Muscle of leg (tissue), 16 donors: ENCODE data around the gene RAB6B. TPM values are rescaled to one million over a fixed set of nuclear protein-coding genes. Genes with fewer than 3 reads are reported as not detected.
A peak's percentile ranks its signal among the peaks of the same experiment; 100 is the strongest.

Experiments
- DNase-seq: peaks from one replicate; pipeline ENCODE4 v3.0.0; 2013
- H3K27ac ChIP-seq: one replicate; pipeline ENCODE4 v1.5.1; 2013; ENCODE audit warnings: mild to moderate bottlenecking, low read length, control low read depth
- H3K27me3 ChIP-seq: one replicate; pipeline ENCODE4 v1.6.1; 2013; ENCODE audit warnings: low read length; ENCODE audit not compliant: control insufficient read depth, insufficient read depth
- H3K36me3 ChIP-seq: one replicate; pipeline ENCODE4 v1.6.1; 2013; ENCODE audit warnings: low read length; ENCODE audit not compliant: control insufficient read depth, insufficient read depth
- H3K4me1 ChIP-seq: one replicate; pipeline ENCODE4 v1.6.1; 2013; ENCODE audit warnings: low read length; ENCODE audit not compliant: control insufficient read depth, insufficient read depth
- H3K4me3 ChIP-seq: one replicate; pipeline ENCODE4 v1.5.1; 2013; ENCODE audit warnings: low read length, control low read depth
- H3K9me3 ChIP-seq: replicated peaks from 2 replicates; pipeline ENCODE4 v1.6.1; 2013; ENCODE audit warnings: low read depth, low read length; ENCODE audit not compliant: control insufficient read depth
- WGBS: methylation state at CpG from one replicate; pipeline ENCODE4 v1.1.5; 2013; ENCODE audit warnings: missing lambda C conversion rate; ENCODE audit not compliant: insufficient coverage; 5-methylcytosine and 5-hydroxymethylcytosine counted together
- long read RNA-seq, 11 donors: transcript quantifications; one replicate each; lab custom pipeline, GENCODE V29; 2026
- polyA plus RNA-seq, 8 donors: library from polyadenylated mRNA; unstranded; fragments of 120-200 nt; gene quantifications; one replicate each; pipeline versions ENCODE4 v1.2.1 to v1.2.3, GENCODE V29; 2013; ENCODE audit warnings: inconsistent platforms in 1 of 8, low replicate concordance in 1 of 8; ENCODE audit not compliant: insufficient read length in 8 of 8, insufficient read depth in 1 of 8
- total RNA-seq: library from RNA; stranded (reverse); fragments of 120-200 nt; gene quantifications from one replicate; pipeline ENCODE4 v1.2.4, GENCODE V29; 2013

The RAB6B gene
- 2.0 TPM for total RNA-seq
- 10 to 100 TPM in 4 of 8 donors, 1 to 10 TPM in 4; 4.8 to 10.8 (median 9.7) TPM for polyA plus RNA-seq
- long read RNA-seq, donor 1, full-length matches to known transcripts: 2 of 2 reads
- long read RNA-seq, donor 1, partial matches to known transcripts: 0 of 2 reads
- long read RNA-seq, donor 1, other reads (novel, unspliced or antisense): 0 of 2 reads
- long read RNA-seq, donor 2: 0 reads
- long read RNA-seq, donor 3, full-length matches to known transcripts: 6 of 6 reads
- long read RNA-seq, donor 3, partial matches to known transcripts: 0 of 6 reads
- long read RNA-seq, donor 3, other reads (novel, unspliced or antisense): 0 of 6 reads
- long read RNA-seq, donor 4, full-length matches to known transcripts: 4 of 4 reads
- long read RNA-seq, donor 4, partial matches to known transcripts: 0 of 4 reads
- long read RNA-seq, donor 4, other reads (novel, unspliced or antisense): 0 of 4 reads
- long read RNA-seq, donor 5, full-length matches to known transcripts: 4 of 4 reads
- long read RNA-seq, donor 5, partial matches to known transcripts: 0 of 4 reads
- long read RNA-seq, donor 5, other reads (novel, unspliced or antisense): 0 of 4 reads
- long read RNA-seq, donor 6, full-length matches to known transcripts: 8 of 8 reads
- long read RNA-seq, donor 6, partial matches to known transcripts: 0 of 8 reads
- long read RNA-seq, donor 6, other reads (novel, unspliced or antisense): 0 of 8 reads
- long read RNA-seq, donor 7, full-length matches to known transcripts: 2 of 2 reads
- long read RNA-seq, donor 7, partial matches to known transcripts: 0 of 2 reads
- long read RNA-seq, donor 7, other reads (novel, unspliced or antisense): 0 of 2 reads
- long read RNA-seq, donor 8, full-length matches to known transcripts: 3 of 3 reads
- long read RNA-seq, donor 8, partial matches to known transcripts: 0 of 3 reads
- long read RNA-seq, donor 8, other reads (novel, unspliced or antisense): 0 of 3 reads
- long read RNA-seq, donor 9, full-length matches to known transcripts: 3 of 3 reads
- long read RNA-seq, donor 9, partial matches to known transcripts: 0 of 3 reads
- long read RNA-seq, donor 9, other reads (novel, unspliced or antisense): 0 of 3 reads
- long read RNA-seq, donor 10, full-length matches to known transcripts: 4 of 4 reads
- long read RNA-seq, donor 10, partial matches to known transcripts: 0 of 4 reads
- long read RNA-seq, donor 10, other reads (novel, unspliced or antisense): 0 of 4 reads
- long read RNA-seq, donor 11: 0 reads

GRCh38 chr3:133895208-133896001 is at the start of gene RAB6B:
RAB6B (minus strand) TSS chr3:133895882; CDS start chr3:133895466, 416 bp downstream.
- Histone ChIP-seq H3K4me3 (peak within 1 kb of the TSS; percentile 73), H3K9me3 (no peaks in the 10 kb centered on the region), H3K36me3 (no peaks in the 10 kb centered on the region), H3K4me1 (peaks cover 40% of the 10 kb centered on the region), H3K27ac (no peak within 1 kb of the TSS), H3K27me3 (peaks cover 35% of the 10 kb centered on the region)
- under 1% methylated on average over 60 of the region's 80 CpGs for WGBS
- peak; percentile 79 for DNase-seq

GRCh38 chr3:133944641-133945380 is 49.1 kb upstream of the RAB6B start:
- no peak overlapping the region for H3K4me3 ChIP-seq
- no peaks in the 10 kb centered on the region for H3K9me3 ChIP-seq
- H3K36me3 ChIP-seq: no peaks in the 10 kb centered on the region
- peak; percentile 70 for DNase-seq
- 41% methylated on average over 7 of the region's 13 CpGs for WGBS
- H3K4me1 ChIP-seq: peaks cover 58% of the 10 kb centered on the region
- peak overlapping the region; percentile 56 for H3K27ac ChIP-seq
- no peaks in the 10 kb centered on the region for H3K27me3 ChIP-seq

- no CpG with 5 or more reads among the region's 2 CpGs for WGBS
- DNase-seq: no peak
- Histone ChIP-seq H3K4me1 (peaks cover 57% of the 10 kb centered on the region), H3K36me3 (no peaks in the 10 kb centered on the region), H3K9me3 (no peaks in the 10 kb centered on the region), H3K27me3 (no peaks in the 10 kb centered on the region), H3K4me3 (no peak overlapping the region), H3K27ac (no peak overlapping the region)
Measured at GRCh38 chr3:133944181-133944580, 48.5 kb upstream of the RAB6B start.

- Histone ChIP-seq H3K4me3 (no peak overlapping the region), H3K9me3 (no peaks in the 10 kb centered on the region), H3K36me3 (no peaks in the 10 kb centered on the region), H3K4me1 (peaks cover 57% of the 10 kb centered on the region), H3K27me3 (no peaks in the 10 kb centered on the region), H3K27ac (no peak overlapping the region)
- DNase-seq: no peak
- 50% methylated on average over 1 of the region's 5 CpGs for WGBS
Measured at GRCh38 chr3:133943639-133944141, 48.0 kb upstream of the RAB6B start.

DNA sequence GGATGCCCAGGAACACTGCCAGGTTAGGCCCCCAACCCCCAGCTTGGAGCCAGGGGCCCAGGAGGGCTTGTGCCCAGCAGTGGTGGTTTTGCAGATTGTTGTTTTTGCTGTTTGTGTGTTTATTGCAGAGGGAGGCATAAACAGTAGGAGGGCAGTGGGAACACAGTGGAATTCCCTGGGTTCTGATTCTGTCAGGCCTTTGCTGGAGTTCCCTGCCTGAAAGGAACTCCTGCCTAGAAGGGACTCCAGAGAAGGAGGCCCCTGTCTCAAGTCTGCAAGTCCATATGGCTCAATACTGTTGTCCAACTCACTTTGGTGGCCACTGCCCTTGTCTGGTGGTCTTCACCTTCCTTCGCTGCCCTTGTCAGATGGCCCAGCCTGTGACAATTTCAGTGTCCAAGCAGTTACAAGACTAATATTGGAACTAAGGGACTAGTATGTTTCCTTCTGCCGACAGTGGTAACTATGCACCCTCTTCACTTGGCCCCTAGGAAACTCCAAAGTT is 47.4 kb upstream of the RAB6B start:
- H3K27me3 ChIP-seq: no peaks in the 10 kb centered on the region
- peaks cover 61% of the 10 kb centered on the region for H3K4me1 ChIP-seq
- no peak overlapping the region for H3K4me3 ChIP-seq
- DNase-seq: no peak
- H3K9me3 ChIP-seq: no peaks in the 10 kb centered on the region
- H3K36me3 ChIP-seq: no peaks in the 10 kb centered on the region
- no peak overlapping the region for H3K27ac ChIP-seq
- WGBS: 100% methylated on average over 1 of the region's 2 CpGs

DNA sequence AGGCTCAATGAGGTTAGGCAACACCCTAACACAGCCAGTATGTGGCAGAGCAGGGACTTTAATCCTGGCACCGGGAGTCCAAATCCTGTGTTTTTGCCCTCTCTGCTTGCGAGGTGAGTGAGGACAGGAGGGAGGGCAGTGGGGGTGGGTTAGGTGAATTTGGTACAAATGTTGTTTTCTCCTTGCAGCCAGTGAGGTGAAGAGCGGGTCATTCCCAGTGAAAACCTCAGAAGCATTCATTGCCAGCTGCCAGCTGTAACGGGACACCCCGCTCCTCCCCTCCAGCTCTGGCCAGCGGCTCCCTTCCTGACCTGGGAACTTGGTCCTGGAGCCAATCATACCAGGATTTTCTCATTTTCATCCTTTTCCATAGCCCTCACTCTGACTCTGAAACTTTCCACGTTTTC is 45.7 kb upstream of the RAB6B start:
- H3K36me3 ChIP-seq: no peaks in the 10 kb centered on the region

DNA sequence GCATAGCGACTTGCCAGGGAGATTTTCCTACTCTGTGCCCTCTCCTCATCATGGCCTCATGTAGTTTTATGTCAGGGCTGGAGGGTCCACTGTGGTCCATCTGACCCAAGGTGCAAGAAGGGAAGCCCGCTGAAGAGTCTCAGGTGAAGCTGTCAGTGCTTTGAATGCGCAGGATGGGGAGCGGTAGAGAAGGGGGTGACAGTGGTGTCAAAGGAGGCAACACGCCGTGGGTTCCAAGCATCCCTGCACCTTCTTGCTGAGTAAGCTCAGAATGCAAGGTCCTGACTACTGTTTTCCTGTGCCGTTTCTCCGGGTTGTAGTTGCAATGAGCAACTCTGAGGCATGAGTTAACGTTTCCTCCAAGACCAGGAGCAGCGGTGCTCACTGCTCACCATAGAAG is 44.9 kb upstream of the RAB6B start:
- Histone ChIP-seq H3K9me3 (no peaks in the 10 kb centered on the region), H3K36me3 (no peaks in the 10 kb centered on the region), H3K27ac (no peak overlapping the region), H3K4me3 (no peak overlapping the region), H3K27me3 (no peaks in the 10 kb centered on the region), H3K4me1 (peaks cover 66% of the 10 kb centered on the region)
- no peak for DNase-seq
- WGBS: 93% methylated on average over 9 of the region's 10 CpGs

More for the DNA sequence above, 45.7 kb upstream of the RAB6B start:
- Histone ChIP-seq H3K27ac (peak overlapping the region; percentile 60), H3K27me3 (no peaks in the 10 kb centered on the region), H3K9me3 (no peaks in the 10 kb centered on the region), H3K4me1 (peaks cover 70% of the 10 kb centered on the region), H3K4me3 (no peak overlapping the region)
- peak; percentile 84 for DNase-seq
- 16% methylated on average over 7 of the region's 7 CpGs for WGBS

GRCh38 chr3:133939463-133939835 is 43.8 kb upstream of the RAB6B start:
- 78% methylated on average over 1 of the region's 1 CpG for WGBS
- no peaks in the 10 kb centered on the region for H3K36me3 ChIP-seq

More at GRCh38 chr3:133939463-133939835, 43.8 kb upstream of the RAB6B start:
- Histone ChIP-seq H3K27me3 (no peaks in the 10 kb centered on the region), H3K9me3 (no peaks in the 10 kb centered on the region), H3K4me3 (no peak overlapping the region), H3K4me1 (peaks cover 55% of the 10 kb centered on the region), H3K27ac (no peak overlapping the region)
- DNase-seq: no peak
